GM13976 (cell line): ENCODE data around the gene MCTP1.

Experiments used
- DNase-seq: peaks from one replicate; pipeline ENCODE4 v3.0.0; 2012; ENCODE audit warnings: low spot score
- CTCF ChIP-seq: IDR thresholded peaks from 2 replicates; pipeline ENCODE4 v1.5.1; 2012; ENCODE audit warnings: borderline replicate concordance, mild to moderate bottlenecking; ENCODE audit not compliant: insufficient read depth; ENCODE audit errors: extremely low read depth, missing control alignments, control extremely low read depth
- in situ Hi-C: fragments of 300-500 bp; cut with MboI; formaldehyde crosslinking; loops from one replicate; pipeline ENCODE4 v1.12.0; 2022; ENCODE audit warnings: low sequenced_read_pairs, mixed read lengths, inconsistent platforms; ENCODE audit not compliant: unreplicated experiment

Gene MCTP1

GRCh38 chr5:94736498-94736897, 548.4 kb downstream of the MCTP1 start:
- no peak for DNase-seq
- in situ Hi-C loops, result loop anchor here (10.0 kb wide), 1 partner anchor 202 kb away; no protein-coding TSS in a partner anchor
- no peak for TF ChIP-seq CTCF

GRCh38 chr5:94731471-94731870, 553.4 kb downstream of the MCTP1 start:
- in situ Hi-C loops, result loop anchor here (10.0 kb wide), 1 partner anchor 197 kb away; no protein-coding TSS in a partner anchor
- TF ChIP-seq CTCF, result no peak
- no peak for DNase-seq

- DNase-seq, result no peak
- in situ Hi-C loops, result no loop called here
- no peak for TF ChIP-seq CTCF
Measured at GRCh38 chr5:94725142-94725541, 559.8 kb downstream of the MCTP1 start.

- in situ Hi-C loops, result no loop called here
Measured at GRCh38 chr5:94715768-94716167, 569.1 kb downstream of the MCTP1 start.

GRCh38 chr5:94711785-94712184, 573.1 kb downstream of the MCTP1 start:
- no peak for TF ChIP-seq CTCF
- DNase-seq, result no peak
- in situ Hi-C loops, result no loop called here

More at GRCh38 chr5:94715768-94716167, 569.1 kb downstream of the MCTP1 start:
- TF ChIP-seq CTCF, result no peak
- no peak for DNase-seq

- DNase-seq, result no peak
- no peak for TF ChIP-seq CTCF
- in situ Hi-C loops, result no loop called here
Measured at GRCh38 chr5:94709277-94709676, 575.6 kb downstream of the MCTP1 start.

GRCh38 chr5:94707359-94707758, 577.5 kb downstream of the MCTP1 start:
- no peak for TF ChIP-seq CTCF
- in situ Hi-C loops, result no loop called here
- no peak for DNase-seq
